Measurements from ENCODE around the gene CAP1.

- TF ChIP-seq CTCF (IDR thresholded peaks at IDR 0.05) = no peak
- TF ChIP-seq POLR2A (IDR thresholded peaks at IDR 0.05) = no peak
Measured at GRCh38 chr1:40110389-40110788, 69.9 kb downstream of the CAP1 start.

All from testis (tissue), 2 donors.